ENCODE data around the gene RNF207. TPM values are rescaled to one million over a fixed set of nuclear protein-coding genes. Genes with fewer than 3 reads are reported as not detected.

Gene RNF207
- polyA plus RNA-seq, 1 donor from 2014 or later: 3.5 TPM

DNA sequence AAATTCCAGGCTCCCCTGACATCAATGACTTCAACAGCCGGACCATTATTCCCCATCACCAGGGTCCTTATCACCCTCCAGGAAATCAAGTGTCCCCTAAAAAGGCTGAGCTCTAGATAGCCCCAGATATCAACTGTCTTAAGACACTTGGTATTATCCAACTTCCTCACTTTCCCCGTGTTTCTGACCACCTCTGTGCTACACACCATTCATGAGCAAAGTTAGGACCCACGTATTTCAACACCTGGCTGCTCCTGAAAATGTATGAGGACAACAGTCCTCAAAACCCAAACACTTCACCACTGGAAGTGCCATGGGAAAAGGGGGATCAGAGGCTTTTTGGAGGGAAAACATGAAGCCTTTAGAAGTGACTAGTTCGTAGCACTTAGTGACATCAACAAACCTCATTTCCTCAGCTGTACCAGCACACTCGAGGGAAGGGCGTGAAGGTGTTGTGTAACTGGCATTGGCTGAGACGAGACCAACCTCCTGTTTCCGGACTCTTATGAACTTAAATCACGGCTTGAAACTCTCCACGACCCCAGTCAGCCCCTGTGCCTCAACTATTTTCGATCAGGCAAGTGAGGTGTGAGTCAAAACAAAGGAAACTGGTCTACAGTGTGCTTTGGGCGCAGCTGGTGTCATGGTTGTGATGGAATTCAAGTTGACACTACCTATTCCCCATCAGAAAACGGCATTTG is 21.7 kb upstream of the RNF207 start:
- TF ChIP-seq EZH2 (IDR thresholded peaks at IDR 0.05; ENCODE audit: borderline replicate concordance, insufficient read depth, low read length, poor library complexity, severe bottlenecking) (no peak), TAF1 (IDR thresholded peaks at IDR 0.05; ENCODE audit: low read depth) (no peak), POLR2AphosphoS5 (IDR thresholded peaks at IDR 0.05) (no peak), SMC3 (conservative IDR thresholded peaks at IDR 0.05; ENCODE audit: poor library complexity) (no peak), EP300 (conservative IDR thresholded peaks at IDR 0.05; ENCODE audit: poor library complexity, severe bottlenecking) (no peak), RAD21 (conservative IDR thresholded peaks at IDR 0.05) (no peak), MXI1 (conservative IDR thresholded peaks at IDR 0.05; ENCODE audit: poor library complexity, severe bottlenecking) (no peak)
- TF ChIP-seq, protein P1, sequence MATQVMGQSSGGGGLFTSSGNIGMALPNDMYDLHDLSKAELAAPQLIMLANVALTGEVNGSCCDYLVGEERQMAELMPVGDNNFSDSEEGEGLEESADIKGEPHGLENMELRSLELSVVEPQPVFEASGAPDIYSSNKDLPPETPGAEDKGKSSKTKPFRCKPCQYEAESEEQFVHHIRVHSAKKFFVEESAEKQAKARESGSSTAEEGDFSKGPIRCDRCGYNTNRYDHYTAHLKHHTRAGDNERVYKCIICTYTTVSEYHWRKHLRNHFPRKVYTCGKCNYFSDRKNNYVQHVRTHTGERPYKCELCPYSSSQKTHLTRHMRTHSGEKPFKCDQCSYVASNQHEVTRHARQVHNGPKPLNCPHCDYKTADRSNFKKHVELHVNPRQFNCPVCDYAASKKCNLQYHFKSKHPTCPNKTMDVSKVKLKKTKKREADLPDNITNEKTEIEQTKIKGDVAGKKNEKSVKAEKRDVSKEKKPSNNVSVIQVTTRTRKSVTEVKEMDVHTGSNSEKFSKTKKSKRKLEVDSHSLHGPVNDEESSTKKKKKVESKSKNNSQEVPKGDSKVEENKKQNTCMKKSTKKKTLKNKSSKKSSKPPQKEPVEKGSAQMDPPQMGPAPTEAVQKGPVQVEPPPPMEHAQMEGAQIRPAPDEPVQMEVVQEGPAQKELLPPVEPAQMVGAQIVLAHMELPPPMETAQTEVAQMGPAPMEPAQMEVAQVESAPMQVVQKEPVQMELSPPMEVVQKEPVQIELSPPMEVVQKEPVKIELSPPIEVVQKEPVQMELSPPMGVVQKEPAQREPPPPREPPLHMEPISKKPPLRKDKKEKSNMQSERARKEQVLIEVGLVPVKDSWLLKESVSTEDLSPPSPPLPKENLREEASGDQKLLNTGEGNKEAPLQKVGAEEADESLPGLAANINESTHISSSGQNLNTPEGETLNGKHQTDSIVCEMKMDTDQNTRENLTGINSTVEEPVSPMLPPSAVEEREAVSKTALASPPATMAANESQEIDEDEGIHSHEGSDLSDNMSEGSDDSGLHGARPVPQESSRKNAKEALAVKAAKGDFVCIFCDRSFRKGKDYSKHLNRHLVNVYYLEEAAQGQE (IDR thresholded peaks at IDR 0.05; ENCODE audit: borderline replicate concordance): no peak
- TF ChIP-seq, protein P2, sequence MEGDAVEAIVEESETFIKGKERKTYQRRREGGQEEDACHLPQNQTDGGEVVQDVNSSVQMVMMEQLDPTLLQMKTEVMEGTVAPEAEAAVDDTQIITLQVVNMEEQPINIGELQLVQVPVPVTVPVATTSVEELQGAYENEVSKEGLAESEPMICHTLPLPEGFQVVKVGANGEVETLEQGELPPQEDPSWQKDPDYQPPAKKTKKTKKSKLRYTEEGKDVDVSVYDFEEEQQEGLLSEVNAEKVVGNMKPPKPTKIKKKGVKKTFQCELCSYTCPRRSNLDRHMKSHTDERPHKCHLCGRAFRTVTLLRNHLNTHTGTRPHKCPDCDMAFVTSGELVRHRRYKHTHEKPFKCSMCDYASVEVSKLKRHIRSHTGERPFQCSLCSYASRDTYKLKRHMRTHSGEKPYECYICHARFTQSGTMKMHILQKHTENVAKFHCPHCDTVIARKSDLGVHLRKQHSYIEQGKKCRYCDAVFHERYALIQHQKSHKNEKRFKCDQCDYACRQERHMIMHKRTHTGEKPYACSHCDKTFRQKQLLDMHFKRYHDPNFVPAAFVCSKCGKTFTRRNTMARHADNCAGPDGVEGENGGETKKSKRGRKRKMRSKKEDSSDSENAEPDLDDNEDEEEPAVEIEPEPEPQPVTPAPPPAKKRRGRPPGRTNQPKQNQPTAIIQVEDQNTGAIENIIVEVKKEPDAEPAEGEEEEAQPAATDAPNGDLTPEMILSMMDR (IDR thresholded peaks at IDR 0.05; ENCODE audit: poor library complexity, severe bottlenecking): no peak
- Histone ChIP-seq H3K9ac (ENCODE audit: low read length) (no peak overlapping the region), H3K36me3 (ENCODE audit: insufficient read depth, low read length) (no peaks in the 10 kb centered on the region), H4K20me1 (ENCODE audit: insufficient read depth) (no peaks in the 10 kb centered on the region), H3K79me2 (replicated peaks; ENCODE audit: insufficient read depth, low read length) (no peaks in the 10 kb centered on the region), H2AFZ (ENCODE audit: low read depth, low read length) (no peak overlapping the region), H3K9me2 (ENCODE audit: insufficient read depth, low read length) (no peaks in the 10 kb centered on the region), H3K4me3 (ENCODE audit: low read length) (no peak overlapping the region), H3F3A (ENCODE audit: insufficient read depth, low read length, poor library complexity, severe bottlenecking) (no peaks in the 10 kb centered on the region), H3K27ac (ENCODE audit: low read length) (no peak overlapping the region), H3K4me2 (ENCODE audit: low read length) (no peak overlapping the region), H3K9me3 (ENCODE audit: low read length) (no peaks in the 10 kb centered on the region), H3K27me3 (ENCODE audit: insufficient read depth, low read depth, low read length) (peaks cover 21% of the 10 kb centered on the region)

DNA sequence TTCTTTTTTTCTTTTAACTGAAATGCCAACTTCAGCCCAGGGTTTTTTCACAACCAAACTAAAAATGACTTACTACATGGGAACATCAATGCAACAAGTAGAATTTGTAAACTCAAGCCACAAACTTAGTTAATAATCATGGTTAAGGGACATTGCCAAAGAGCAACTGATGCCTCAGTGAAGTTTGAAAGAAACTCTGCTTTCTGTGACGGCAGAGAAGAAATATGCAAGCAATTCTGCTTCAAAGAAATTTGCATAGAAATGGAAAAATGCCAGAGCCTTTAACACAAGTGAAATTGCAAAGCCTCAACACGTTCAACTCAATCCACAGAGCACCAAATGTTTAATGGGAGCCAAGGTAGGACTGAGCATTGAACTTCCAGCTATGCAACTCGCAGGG is 20.8 kb upstream of the RNF207 start:
- Histone ChIP-seq H3K9me3 (ENCODE audit: low read length) (no peaks in the 10 kb centered on the region), H3K36me3 (ENCODE audit: insufficient read depth, low read length) (no peaks in the 10 kb centered on the region), H4K20me1 (ENCODE audit: insufficient read depth) (no peaks in the 10 kb centered on the region), H3K9me2 (ENCODE audit: insufficient read depth, low read length) (no peaks in the 10 kb centered on the region), H3K9ac (ENCODE audit: low read length) (no peak overlapping the region), H3K4me2 (ENCODE audit: low read length) (no peak overlapping the region), H3K4me3 (ENCODE audit: low read length) (no peak overlapping the region), H3K79me2 (replicated peaks; ENCODE audit: insufficient read depth, low read length) (no peaks in the 10 kb centered on the region), H3F3A (ENCODE audit: insufficient read depth, low read length, poor library complexity, severe bottlenecking) (no peaks in the 10 kb centered on the region), H3K27ac (ENCODE audit: low read length) (no peak overlapping the region), H3K27me3 (ENCODE audit: insufficient read depth, low read depth, low read length) (peaks cover 19% of the 10 kb centered on the region), H2AFZ (ENCODE audit: low read depth, low read length) (no peak overlapping the region)
- TF ChIP-seq RAD21 (conservative IDR thresholded peaks at IDR 0.05) (no peak), MXI1 (conservative IDR thresholded peaks at IDR 0.05; ENCODE audit: poor library complexity, severe bottlenecking) (no peak), EP300 (conservative IDR thresholded peaks at IDR 0.05; ENCODE audit: poor library complexity, severe bottlenecking) (no peak), TAF1 (IDR thresholded peaks at IDR 0.05; ENCODE audit: low read depth) (no peak), EZH2 (IDR thresholded peaks at IDR 0.05; ENCODE audit: borderline replicate concordance, insufficient read depth, low read length, poor library complexity, severe bottlenecking) (no peak), SMC3 (conservative IDR thresholded peaks at IDR 0.05; ENCODE audit: poor library complexity) (no peak), POLR2AphosphoS5 (IDR thresholded peaks at IDR 0.05) (no peak)
- TF ChIP-seq, protein P2 (IDR thresholded peaks at IDR 0.05; ENCODE audit: poor library complexity, severe bottlenecking): no peak
- TF ChIP-seq, protein P1 (IDR thresholded peaks at IDR 0.05; ENCODE audit: borderline replicate concordance): no peak
